ENCODE results near the gene CDC26.

GRCh38 chr9:113269355-113269754 lies 6.0 kb downstream of the CDC26 start:
- TF ChIP-seq, protein P1, sequence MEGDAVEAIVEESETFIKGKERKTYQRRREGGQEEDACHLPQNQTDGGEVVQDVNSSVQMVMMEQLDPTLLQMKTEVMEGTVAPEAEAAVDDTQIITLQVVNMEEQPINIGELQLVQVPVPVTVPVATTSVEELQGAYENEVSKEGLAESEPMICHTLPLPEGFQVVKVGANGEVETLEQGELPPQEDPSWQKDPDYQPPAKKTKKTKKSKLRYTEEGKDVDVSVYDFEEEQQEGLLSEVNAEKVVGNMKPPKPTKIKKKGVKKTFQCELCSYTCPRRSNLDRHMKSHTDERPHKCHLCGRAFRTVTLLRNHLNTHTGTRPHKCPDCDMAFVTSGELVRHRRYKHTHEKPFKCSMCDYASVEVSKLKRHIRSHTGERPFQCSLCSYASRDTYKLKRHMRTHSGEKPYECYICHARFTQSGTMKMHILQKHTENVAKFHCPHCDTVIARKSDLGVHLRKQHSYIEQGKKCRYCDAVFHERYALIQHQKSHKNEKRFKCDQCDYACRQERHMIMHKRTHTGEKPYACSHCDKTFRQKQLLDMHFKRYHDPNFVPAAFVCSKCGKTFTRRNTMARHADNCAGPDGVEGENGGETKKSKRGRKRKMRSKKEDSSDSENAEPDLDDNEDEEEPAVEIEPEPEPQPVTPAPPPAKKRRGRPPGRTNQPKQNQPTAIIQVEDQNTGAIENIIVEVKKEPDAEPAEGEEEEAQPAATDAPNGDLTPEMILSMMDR (IDR thresholded peaks at IDR 0.05): no peak
- no peak for TF ChIP-seq POLR2A (IDR thresholded peaks at IDR 0.05)
- no peak for TF ChIP-seq POLR2AphosphoS5 (IDR thresholded peaks at IDR 0.05)

All from transverse colon (tissue), 4 donors.